SK-N-SH (cell line): ENCODE data around the gene SYNJ1. TPM values are rescaled to one million over a fixed set of nuclear protein-coding genes. Genes with fewer than 3 reads are reported as not detected.

Experiments
- CTCF ChIA-PET: fragments of 300-600, 350-600 bp; formaldehyde crosslinking; extraction: SDS; loops from one replicate; lab custom pipeline; 2021; lab: Yijun Ruan, JAX
- POLR2A ChIA-PET: fragments of 350-600 bp; sonication (Branson Sonifier 250); formaldehyde crosslinking; extraction: SDS; loops from one replicate; lab custom pipeline; 2020; ENCODE audit warnings: antibody characterized with exemption, inconsistent platforms; lab: Yijun Ruan, JAX
- DNase-seq: peaks from one replicate; pipeline ENCODE4 v3.0.0; 2012
- H2AFZ ChIP-seq: fragments of 200-600 bp; sonication (generic); 2 replicates; pipeline ENCODE4 v1.8.1; 2016; ENCODE audit warnings: antibody characterized with exemption, mild to moderate bottlenecking, low read depth
- H3F3A ChIP-seq: fragments of 200-600 bp; sonication (generic); replicated peaks from 2 replicates; pipeline ENCODE3; 2016; ENCODE audit warnings: antibody characterized with exemption, mild to moderate bottlenecking; ENCODE audit not compliant: insufficient read depth
- H3K27ac ChIP-seq, 2 experiments: fragments of 200-500 bp in 1 of 2; fragments of 200-600 bp in 1 of 2; sonication (Bioruptor generic) in 1 of 2; sonication (generic), shearing (Covaris generic) in 1 of 2; 2 replicates each; pipeline versions ENCODE4 v1.5.1 to v1.6.1; 2014 to 2016; ENCODE audit warnings: low read depth in 2 of 2, inconsistent platforms in 1 of 2, low read length in 1 of 2, mild to moderate bottlenecking in 1 of 2, mixed read lengths in 1 of 2
- H3K27me3 ChIP-seq: fragments of 200-600 bp; sonication (generic), shearing (Covaris generic); 2 replicates; pipeline ENCODE4 v1.6.1; 2016; ENCODE audit warnings: mixed run types; ENCODE audit not compliant: insufficient read depth
- H3K36me3 ChIP-seq, 2 experiments: fragments of 200-500 bp in 1 of 2; fragments of 200-600 bp in 1 of 2; sonication (Bioruptor generic) in 1 of 2; sonication (generic) in 1 of 2; replicated peaks in 1 of 2; 2 replicates each; pipeline versions ENCODE3 to v1.5.1; 2014 to 2016; ENCODE audit warnings: low read length in 1 of 2, mild to moderate bottlenecking in 1 of 2; ENCODE audit not compliant: insufficient read depth in 2 of 2, control insufficient read depth in 1 of 2
- H3K4me1 ChIP-seq, 2 experiments: fragments of 200-500 bp in 1 of 2; fragments of 200-600 bp in 1 of 2; sonication (Bioruptor generic) in 1 of 2; sonication (generic), shearing (Covaris generic) in 1 of 2; 2 replicates each; pipeline versions ENCODE4 v1.5.1 to v1.6.1; 2014 to 2016; ENCODE audit warnings: low read depth in 1 of 2, low read length in 1 of 2, mixed run types in 1 of 2; ENCODE audit not compliant: insufficient read depth in 2 of 2, control insufficient read depth in 1 of 2
- H3K4me2 ChIP-seq: fragments of 200-600 bp; sonication (generic), shearing (Covaris generic); 2 replicates; pipeline ENCODE4 v1.6.1; 2017; ENCODE audit warnings: mixed run types
- H3K4me3 ChIP-seq, 2 experiments: fragments of 200-500 bp in 1 of 2; fragments of 200-600 bp in 1 of 2; sonication (Bioruptor generic) in 1 of 2; sonication (generic), shearing (Covaris generic) in 1 of 2; 2 replicates each; pipeline versions ENCODE4 v1.5.1 to v1.8.1; 2014 to 2016; ENCODE audit warnings: low read depth in 2 of 2, inconsistent platforms in 1 of 2, low read length in 1 of 2, mild to moderate bottlenecking in 1 of 2, mixed read lengths in 1 of 2, moderate library complexity in 1 of 2
- H3K79me2 ChIP-seq: fragments of 200-600 bp; sonication (generic); 2 replicates; pipeline ENCODE4 v1.8.1; 2017; ENCODE audit warnings: mild to moderate bottlenecking; ENCODE audit not compliant: insufficient read depth
- H3K9ac ChIP-seq: fragments of 200-600 bp; sonication (generic); 2 replicates; pipeline ENCODE4 v1.6.1; 2017; ENCODE audit warnings: mixed run types
- H3K9me2 ChIP-seq: fragments of 200-600 bp; sonication (generic); 2 replicates; pipeline ENCODE4 v1.6.1; 2017; ENCODE audit warnings: mixed run types
- H3K9me3 ChIP-seq: fragments of 200-600 bp; sonication (generic); 2 replicates; pipeline ENCODE4 v1.6.1; 2017; ENCODE audit warnings: mixed run types, mild to moderate bottlenecking, moderate library complexity
- H4K20me1 ChIP-seq: fragments of 200-600 bp; sonication (generic); 2 replicates; pipeline ENCODE4 v1.6.1; 2017; ENCODE audit warnings: mild to moderate bottlenecking, mixed run types; ENCODE audit not compliant: insufficient read depth
- CHD2 ChIP-seq: fragments of 150-350 bp; IDR thresholded peaks from 2 replicates; pipeline ENCODE4 v1.6.1; 2018; ENCODE audit warnings: low read length; ENCODE audit not compliant: partially characterized antibody
- EP300 ChIP-seq, 2 experiments: IDR thresholded peaks; 2 replicates each; pipeline versions ENCODE4 v1.4.0 to v1.6.1; 2012; ENCODE audit warnings: borderline replicate concordance in 1 of 2, low read depth in 1 of 2, low read length in 1 of 2
- EZH2phosphoT487 ChIP-seq: fragments of 200-600 bp; sonication (generic); IDR thresholded peaks from 2 replicates; pipeline ENCODE4 v1.6.1; 2017; ENCODE audit warnings: low read depth, mixed run types, mild to moderate bottlenecking, antibody characterized with exemption, moderate library complexity, borderline replicate concordance
- FOXJ3 ChIP-seq: sonication (generic); formaldehyde crosslinking; IDR thresholded peaks from 2 replicates; pipeline ENCODE4 v1.5.1; 2020; ENCODE audit warnings: mild to moderate bottlenecking, missing genetic modification reagents
- FOXM1 ChIP-seq: IDR thresholded peaks from 2 replicates; pipeline ENCODE4 v1.4.0; 2012; ENCODE audit warnings: low read depth, mild to moderate bottlenecking
- GABPA ChIP-seq: IDR thresholded peaks from 2 replicates; pipeline ENCODE4 v1.4.0; 2012; ENCODE audit warnings: low read depth, mild to moderate bottlenecking
- JUND ChIP-seq: IDR thresholded peaks from 2 replicates; pipeline ENCODE4 v1.4.0; 2012
- MAX ChIP-seq: IDR thresholded peaks from 2 replicates; pipeline ENCODE4 v1.4.0; 2012; ENCODE audit warnings: low read depth
- NFIC ChIP-seq: IDR thresholded peaks from 2 replicates; pipeline ENCODE4 v1.4.0; 2012; ENCODE audit warnings: borderline replicate concordance
- RCOR1 ChIP-seq: fragments of 150-350 bp; IDR thresholded peaks from 2 replicates; pipeline ENCODE4 v1.6.1; 2017; ENCODE audit warnings: antibody characterized with exemption, low read length
- RXRA ChIP-seq: IDR thresholded peaks from 2 replicates; pipeline ENCODE4 v1.4.0; 2012; ENCODE audit warnings: low read depth, mild to moderate bottlenecking, borderline replicate concordance
- TAF1 ChIP-seq: IDR thresholded peaks from 2 replicates; pipeline ENCODE4 v1.6.1; 2012; ENCODE audit warnings: low read depth, mild to moderate bottlenecking, low read length, moderate library complexity, borderline replicate concordance
- TEAD4 ChIP-seq: IDR thresholded peaks from 2 replicates; pipeline ENCODE4 v1.4.0; 2012; ENCODE audit warnings: mild to moderate bottlenecking, borderline replicate concordance; ENCODE audit not compliant: insufficient read depth
- YY1 ChIP-seq: IDR thresholded peaks from 2 replicates; pipeline ENCODE4 v1.4.0; 2012; ENCODE audit warnings: low read depth, mild to moderate bottlenecking
- WGBS: methylation state at CpG from one replicate; pipeline ENCODE4 v1.1.6; 2017; ENCODE audit warnings: low lambda C conversion rate; 5-methylcytosine and 5-hydroxymethylcytosine counted together
- polyA plus RNA-seq, 3 experiments: library from polyadenylated mRNA; depleted of rRNA; stranded (reverse); fragments of >200 nt; gene quantifications; 2 replicates each; pipeline ENCODE4 v1.2.3, GENCODE V29; 2012
- TF ChIP-seq, protein P1 (sequence below): IDR thresholded peaks from 2 replicates; pipeline ENCODE4 v1.4.0; 2012; ENCODE audit warnings: low read depth, borderline replicate concordance
- TF ChIP-seq, protein P2 (sequence below): IDR thresholded peaks from 2 replicates; pipeline ENCODE4 v1.4.0; 2012; ENCODE audit warnings: low read depth, borderline replicate concordance
- TF ChIP-seq, protein P3 (sequence below): IDR thresholded peaks from 2 replicates; pipeline ENCODE4 v1.6.1; 2012; ENCODE audit warnings: mild to moderate bottlenecking, low read depth, low read length, moderate library complexity
- TF ChIP-seq, protein P4 (sequence below): fragments of 150-350 bp; IDR thresholded peaks from 2 replicates; pipeline ENCODE4 v1.6.1; 2017; ENCODE audit warnings: antibody characterized with exemption, low read length, low read depth, borderline replicate concordance

Gene SYNJ1
- polyA plus RNA-seq, 1 of the 3 experiments (the other 2 are of a cell fraction) = 3.3 TPM

DNA sequence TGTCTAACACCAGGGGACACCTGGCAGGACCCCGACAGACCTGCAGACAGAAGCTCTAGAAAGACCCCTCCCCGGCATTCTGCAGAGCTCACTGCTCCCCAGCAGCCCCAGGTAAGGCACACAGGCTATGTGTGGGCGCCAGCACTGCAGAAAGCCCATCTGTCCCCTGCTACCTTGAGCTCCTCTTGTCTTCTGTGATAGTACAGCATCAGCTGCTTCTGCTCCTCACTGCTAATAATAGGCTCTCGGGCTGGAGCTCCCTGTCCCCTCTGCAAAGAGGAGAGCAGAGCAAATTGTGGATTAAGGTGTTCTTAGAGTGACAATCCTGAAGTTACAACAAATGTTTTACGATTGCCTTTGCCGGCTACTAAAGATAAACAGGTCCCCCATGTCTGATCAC is 125.7 kb downstream of the SYNJ1 start:
- Histone ChIP-seq H3K4me2 (no peak overlapping the region), H3K4me1 (no peaks in the 10 kb centered on the region), H3K79me2 (no peaks in the 10 kb centered on the region), H3K36me3 (peaks cover 56 to 68% of the 10 kb centered on the region in 2 experiments), H3K27ac (peak overlapping the region in 1 of 2 experiments; percentile 49; a peak in 1 of 4 replicates), H2AFZ (no peak overlapping the region)
- TF ChIP-seq FOXM1 = no peak
- no peak for TF ChIP-seq GABPA
- no peak for TF ChIP-seq FOXJ3
- TF ChIP-seq NFIC = no peak
- TF ChIP-seq, protein P1, sequence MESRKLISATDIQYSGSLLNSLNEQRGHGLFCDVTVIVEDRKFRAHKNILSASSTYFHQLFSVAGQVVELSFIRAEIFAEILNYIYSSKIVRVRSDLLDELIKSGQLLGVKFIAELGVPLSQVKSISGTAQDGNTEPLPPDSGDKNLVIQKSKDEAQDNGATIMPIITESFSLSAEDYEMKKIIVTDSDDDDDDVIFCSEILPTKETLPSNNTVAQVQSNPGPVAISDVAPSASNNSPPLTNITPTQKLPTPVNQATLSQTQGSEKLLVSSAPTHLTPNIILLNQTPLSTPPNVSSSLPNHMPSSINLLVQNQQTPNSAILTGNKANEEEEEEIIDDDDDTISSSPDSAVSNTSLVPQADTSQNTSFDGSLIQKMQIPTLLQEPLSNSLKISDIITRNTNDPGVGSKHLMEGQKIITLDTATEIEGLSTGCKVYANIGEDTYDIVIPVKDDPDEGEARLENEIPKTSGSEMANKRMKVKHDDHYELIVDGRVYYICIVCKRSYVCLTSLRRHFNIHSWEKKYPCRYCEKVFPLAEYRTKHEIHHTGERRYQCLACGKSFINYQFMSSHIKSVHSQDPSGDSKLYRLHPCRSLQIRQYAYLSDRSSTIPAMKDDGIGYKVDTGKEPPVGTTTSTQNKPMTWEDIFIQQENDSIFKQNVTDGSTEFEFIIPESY = no peak
- no peak for TF ChIP-seq CHD2
- no peak for TF ChIP-seq TAF1
- TF ChIP-seq, protein P2, sequence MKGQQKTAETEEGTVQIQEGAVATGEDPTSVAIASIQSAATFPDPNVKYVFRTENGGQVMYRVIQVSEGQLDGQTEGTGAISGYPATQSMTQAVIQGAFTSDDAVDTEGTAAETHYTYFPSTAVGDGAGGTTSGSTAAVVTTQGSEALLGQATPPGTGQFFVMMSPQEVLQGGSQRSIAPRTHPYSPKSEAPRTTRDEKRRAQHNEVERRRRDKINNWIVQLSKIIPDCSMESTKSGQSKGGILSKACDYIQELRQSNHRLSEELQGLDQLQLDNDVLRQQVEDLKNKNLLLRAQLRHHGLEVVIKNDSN = no peak
- no peak for TF ChIP-seq TEAD4
- TF ChIP-seq EZH2phosphoT487 = no peak
- TF ChIP-seq RCOR1 = no peak
- TF ChIP-seq, all 33 proteins: peak for 0
- DNase-seq = no peak
- Histone ChIP-seq H3F3A (peaks cover 16% of the 10 kb centered on the region), H3K9me3 (no peaks in the 10 kb centered on the region), H3K4me3 (no peak overlapping the region), H4K20me1 (no peaks in the 10 kb centered on the region), H3K9ac (no peak overlapping the region), H3K27me3 (no peaks in the 10 kb centered on the region), H3K9me2 (no peaks in the 10 kb centered on the region)
- POLR2A ChIA-PET = interaction anchor here (1.5 to 1.6 kb wide), 2 partner anchors 11 to 199 kb away, joined by 5 to 8 read pairs; partner anchors contain the start of gene CFAP298
- WGBS = 96% methylated on average over 4 of the region's 6 CpGs
- CTCF ChIA-PET = interaction anchor here (1.4 to 5.2 kb wide), 11 partner anchors 10 to 329 kb away, joined by 3 to 151 read pairs (median 7); partner anchors contain the start of gene CFAP298

DNA sequence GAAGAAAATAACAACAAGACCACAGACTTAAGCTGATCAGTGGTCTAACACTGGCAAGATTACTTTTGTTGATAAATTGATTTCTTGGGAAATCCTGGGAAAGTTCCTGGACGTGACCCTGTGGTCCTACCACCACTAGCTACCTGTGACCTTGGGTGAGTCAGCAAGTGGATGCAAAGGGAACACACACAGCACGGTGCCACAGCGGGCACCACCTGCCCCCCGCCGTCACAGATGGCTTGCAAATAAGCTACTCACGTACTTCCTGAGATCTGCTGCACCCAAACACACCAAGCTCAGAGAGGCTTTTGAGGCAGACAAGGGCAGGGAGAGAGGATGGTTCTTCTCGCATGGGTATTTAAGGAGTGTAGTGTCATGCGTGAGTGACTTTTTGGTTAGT is 128.3 kb downstream of the SYNJ1 start:
- Histone ChIP-seq H3K4me2 (no peak overlapping the region), H3F3A (peaks cover 21% of the 10 kb centered on the region), H2AFZ (no peak overlapping the region), H3K9me3 (no peaks in the 10 kb centered on the region), H3K27me3 (no peaks in the 10 kb centered on the region), H3K4me1 (0 out of 4 replicates have a peak, but pooled peaks cover 0 to 3% of the 10 kb centered on the region in 2 experiments), H3K36me3 (peaks cover 38 to 49% of the 10 kb centered on the region in 2 experiments), H3K27ac (no peak overlapping the region), H4K20me1 (no peaks in the 10 kb centered on the region), H3K4me3 (no peak overlapping the region), H3K9ac (no peak overlapping the region), H3K9me2 (no peaks in the 10 kb centered on the region), H3K79me2 (no peaks in the 10 kb centered on the region)
- ChIA-PET POLR2A (no interaction called here), CTCF (interaction anchor here (1.1 to 5.2 kb wide), 9 partner anchors 10 to 216 kb away, joined by 3 to 151 read pairs (median 18); partner anchors contain the start of gene CFAP298)
- 97% methylated on average over 7 of the region's 8 CpGs for WGBS
- DNase-seq = no peak
- TF ChIP-seq, protein P3, sequence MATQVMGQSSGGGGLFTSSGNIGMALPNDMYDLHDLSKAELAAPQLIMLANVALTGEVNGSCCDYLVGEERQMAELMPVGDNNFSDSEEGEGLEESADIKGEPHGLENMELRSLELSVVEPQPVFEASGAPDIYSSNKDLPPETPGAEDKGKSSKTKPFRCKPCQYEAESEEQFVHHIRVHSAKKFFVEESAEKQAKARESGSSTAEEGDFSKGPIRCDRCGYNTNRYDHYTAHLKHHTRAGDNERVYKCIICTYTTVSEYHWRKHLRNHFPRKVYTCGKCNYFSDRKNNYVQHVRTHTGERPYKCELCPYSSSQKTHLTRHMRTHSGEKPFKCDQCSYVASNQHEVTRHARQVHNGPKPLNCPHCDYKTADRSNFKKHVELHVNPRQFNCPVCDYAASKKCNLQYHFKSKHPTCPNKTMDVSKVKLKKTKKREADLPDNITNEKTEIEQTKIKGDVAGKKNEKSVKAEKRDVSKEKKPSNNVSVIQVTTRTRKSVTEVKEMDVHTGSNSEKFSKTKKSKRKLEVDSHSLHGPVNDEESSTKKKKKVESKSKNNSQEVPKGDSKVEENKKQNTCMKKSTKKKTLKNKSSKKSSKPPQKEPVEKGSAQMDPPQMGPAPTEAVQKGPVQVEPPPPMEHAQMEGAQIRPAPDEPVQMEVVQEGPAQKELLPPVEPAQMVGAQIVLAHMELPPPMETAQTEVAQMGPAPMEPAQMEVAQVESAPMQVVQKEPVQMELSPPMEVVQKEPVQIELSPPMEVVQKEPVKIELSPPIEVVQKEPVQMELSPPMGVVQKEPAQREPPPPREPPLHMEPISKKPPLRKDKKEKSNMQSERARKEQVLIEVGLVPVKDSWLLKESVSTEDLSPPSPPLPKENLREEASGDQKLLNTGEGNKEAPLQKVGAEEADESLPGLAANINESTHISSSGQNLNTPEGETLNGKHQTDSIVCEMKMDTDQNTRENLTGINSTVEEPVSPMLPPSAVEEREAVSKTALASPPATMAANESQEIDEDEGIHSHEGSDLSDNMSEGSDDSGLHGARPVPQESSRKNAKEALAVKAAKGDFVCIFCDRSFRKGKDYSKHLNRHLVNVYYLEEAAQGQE = no peak
- TF ChIP-seq, protein P4, sequence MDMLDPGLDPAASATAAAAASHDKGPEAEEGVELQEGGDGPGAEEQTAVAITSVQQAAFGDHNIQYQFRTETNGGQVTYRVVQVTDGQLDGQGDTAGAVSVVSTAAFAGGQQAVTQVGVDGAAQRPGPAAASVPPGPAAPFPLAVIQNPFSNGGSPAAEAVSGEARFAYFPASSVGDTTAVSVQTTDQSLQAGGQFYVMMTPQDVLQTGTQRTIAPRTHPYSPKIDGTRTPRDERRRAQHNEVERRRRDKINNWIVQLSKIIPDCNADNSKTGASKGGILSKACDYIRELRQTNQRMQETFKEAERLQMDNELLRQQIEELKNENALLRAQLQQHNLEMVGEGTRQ = no peak
- TF ChIP-seq RXRA = no peak
- no peak for TF ChIP-seq YY1
- no peak for TF ChIP-seq CHD2
- no peak for TF ChIP-seq JUND
- TF ChIP-seq MAX = no peak
- TF ChIP-seq, protein P1 = no peak
- no peak for TF ChIP-seq EP300 (IDR thresholded peaks at IDR 0.05; ENCODE audit: borderline replicate concordance in 1 of 2, low read depth in 1 of 2, low read length in 1 of 2)
